H1 (cell line): Measurements from ENCODE around the gene SCCPDH. TPM values are rescaled to one million over a fixed set of nuclear protein-coding genes. Genes with fewer than 3 reads are reported as not detected.

Experiments
- CTCF ChIA-PET: fragments of 300-600 bp; sonication (Branson Sonifier 250); formaldehyde crosslinking; loops from one replicate; lab custom pipeline; 2021; ENCODE audit not compliant: partially characterized antibody; lab: Charles Lee
- POLR2A ChIA-PET: fragments of 300-600 bp; sonication (Branson Sonifier 250); formaldehyde crosslinking; loops from one replicate; lab custom pipeline; 2021; ENCODE audit warnings: inconsistent platforms; ENCODE audit not compliant: partially characterized antibody; lab: Charles Lee
- DNase-seq, 2 experiments: peaks; one replicate each; pipeline versions ENCODE4 v3.0.0 to v3.0.0-alpha.2; 2010 to 2022; ENCODE audit warnings: low spot score in 2 of 2, low read depth in 1 of 2, mixed read lengths in 1 of 2
- FAIRE-seq: peaks from 2 replicates; lab custom pipeline; 2011; peaks lifted over from hg19 to GRCh38; lab: Jason Lieb, UNC
- H2AFZ ChIP-seq: 2 replicates; pipeline ENCODE4 v1.8.1; 2012; ENCODE audit warnings: low read length, inconsistent platforms
- H2AK5ac ChIP-seq: 2 replicates; pipeline ENCODE4 v1.6.1; 2013; ENCODE audit warnings: low read depth, low read length
- H2BK120ac ChIP-seq: replicated peaks from 2 replicates; pipeline ENCODE3; 2013; ENCODE audit warnings: low read depth, low read length, inconsistent platforms
- H2BK12ac ChIP-seq: 2 replicates; pipeline ENCODE4 v1.6.1; 2013; ENCODE audit warnings: low read depth, low read length
- H2BK15ac ChIP-seq: 2 replicates; pipeline ENCODE4 v1.6.1; 2013; ENCODE audit warnings: low read length
- H2BK20ac ChIP-seq: 2 replicates; pipeline ENCODE4 v1.6.1; 2013; ENCODE audit warnings: low read length
- H2BK5ac ChIP-seq: 2 replicates; pipeline ENCODE4 v1.6.1; 2013; ENCODE audit warnings: low read depth, low read length
- H3K14ac ChIP-seq: 2 replicates; pipeline ENCODE4 v1.6.1; 2013; ENCODE audit warnings: inconsistent platforms; ENCODE audit not compliant: insufficient read length
- H3K18ac ChIP-seq: 2 replicates; pipeline ENCODE4 v1.6.1; 2013; ENCODE audit warnings: low read length; ENCODE audit errors: extremely low read depth
- H3K23ac ChIP-seq: 2 replicates; pipeline ENCODE4 v1.6.1; 2013; ENCODE audit warnings: inconsistent platforms; ENCODE audit not compliant: insufficient read length
- H3K23me2 ChIP-seq: 2 replicates; pipeline ENCODE4 v1.6.1; 2013; ENCODE audit warnings: low read depth, low read length
- H3K27ac ChIP-seq: 2 replicates; pipeline ENCODE4 v1.6.1; 2011; ENCODE audit warnings: low read depth, low read length, inconsistent platforms
- H3K27me3 ChIP-seq, 4 experiments: replicated peaks in 1 of 4; 1 replicate in 1 of 4; 2 replicates in 3 of 4; pipeline versions ENCODE4 v1.6.1 to v1.8.1; 2011 to 2013; ENCODE audit warnings: low read length in 3 of 4, mild to moderate bottlenecking in 3 of 4, inconsistent platforms in 2 of 4, mixed read lengths in 2 of 4, moderate library complexity in 1 of 4; ENCODE audit not compliant: control insufficient read depth in 3 of 4, insufficient read depth in 3 of 4; ENCODE audit errors: extremely low read depth in 1 of 4
- H3K36me3 ChIP-seq, 4 experiments: 2 replicates each; pipeline versions ENCODE4 v1.6.1 to v1.8.1; 2011 to 2013; ENCODE audit warnings: mild to moderate bottlenecking in 4 of 4, low read length in 3 of 4, moderate library complexity in 2 of 4, control low read depth in 1 of 4, inconsistent platforms in 1 of 4; ENCODE audit not compliant: insufficient read depth in 4 of 4, control insufficient read depth in 2 of 4
- H3K4ac ChIP-seq: replicated peaks from 2 replicates; pipeline ENCODE3; 2013; ENCODE audit warnings: low read length, low read depth, mixed read lengths, inconsistent platforms; ENCODE audit not compliant: insufficient read length
- H3K4me1 ChIP-seq, 4 experiments: replicated peaks in 1 of 4; 1 replicate in 1 of 4; 2 replicates in 3 of 4; pipeline versions ENCODE4 v1.6.1 to v1.8.1; 2011 to 2013; ENCODE audit warnings: low read length in 3 of 4, inconsistent platforms in 2 of 4, mixed read lengths in 1 of 4; ENCODE audit not compliant: insufficient read depth in 4 of 4, control insufficient read depth in 3 of 4
- H3K4me2 ChIP-seq, 2 experiments: 2 replicates each; pipeline versions ENCODE4 v1.6.1 to v1.8.1; 2011 to 2013; ENCODE audit warnings: low read depth in 2 of 2, low read length in 2 of 2, control low read depth in 1 of 2, inconsistent platforms in 1 of 2, mild to moderate bottlenecking in 1 of 2; ENCODE audit not compliant: insufficient read depth in 1 of 2
- H3K4me3 ChIP-seq, 4 experiments: fragments of 200-600, 300-600 bp in 1 of 4; sonication (generic), shearing (Covaris generic), sonication (Bioruptor Twin) in 1 of 4; 2 replicates each; pipeline versions ENCODE4 v1.5.1 to v1.8.1; 2011 to 2016; ENCODE audit warnings: low read length in 4 of 4, low read depth in 3 of 4, control low read depth in 2 of 4, inconsistent platforms in 2 of 4, mild to moderate bottlenecking in 2 of 4, mixed read lengths in 1 of 4, moderate library complexity in 1 of 4; ENCODE audit not compliant: insufficient read depth in 2 of 4; ENCODE audit errors: extremely low read depth in 1 of 4
- H3K56ac ChIP-seq: replicated peaks from 2 replicates; pipeline ENCODE3; 2013; ENCODE audit warnings: low read depth, mild to moderate bottlenecking, mixed read lengths, low read length, inconsistent platforms; ENCODE audit not compliant: insufficient read length
- H3K79me1 ChIP-seq: 2 replicates; pipeline ENCODE4 v1.6.1; 2013; ENCODE audit warnings: low read depth, low read length, control low read depth
- H3K79me2 ChIP-seq, 2 experiments: 2 replicates each; pipeline versions ENCODE4 v1.6.1 to v1.8.1; 2012 to 2013; ENCODE audit warnings: low read length in 2 of 2, mild to moderate bottlenecking in 2 of 2, inconsistent platforms in 1 of 2; ENCODE audit not compliant: insufficient read depth in 2 of 2, control insufficient read depth in 1 of 2
- H3K9ac ChIP-seq, 4 experiments: replicated peaks in 1 of 4; 1 replicate in 1 of 4; 2 replicates in 3 of 4; pipeline versions ENCODE4 v1.6.1 to v1.8.1; 2011 to 2013; ENCODE audit warnings: low read depth in 3 of 4, low read length in 3 of 4, control low read depth in 2 of 4, mild to moderate bottlenecking in 2 of 4, moderate library complexity in 2 of 4, inconsistent platforms in 1 of 4; ENCODE audit errors: extremely low read depth in 1 of 4
- H3K9me3 ChIP-seq, 2 experiments: 2 replicates each; pipeline versions ENCODE4 v1.6.1 to v1.8.1; 2012 to 2013; ENCODE audit warnings: mild to moderate bottlenecking in 2 of 2, moderate library complexity in 2 of 2, control low read depth in 1 of 2, inconsistent platforms in 1 of 2, low read depth in 1 of 2, low read length in 1 of 2, mixed read lengths in 1 of 2; ENCODE audit not compliant: insufficient read depth in 2 of 2
- H4K20me1 ChIP-seq, 2 experiments: replicated peaks in 1 of 2; 2 replicates each; pipeline versions ENCODE3 to v1.8.1; 2011 to 2013; ENCODE audit warnings: inconsistent platforms in 2 of 2, low read length in 2 of 2, mild to moderate bottlenecking in 1 of 2; ENCODE audit not compliant: insufficient read depth in 2 of 2, control insufficient read depth in 1 of 2
- H4K5ac ChIP-seq: 2 replicates; pipeline ENCODE4 v1.6.1; 2013; ENCODE audit warnings: low read length, low read depth, mixed read lengths, inconsistent platforms; ENCODE audit not compliant: insufficient read length
- H4K8ac ChIP-seq: 2 replicates; pipeline ENCODE4 v1.8.0; 2013; ENCODE audit warnings: mild to moderate bottlenecking, moderate library complexity, low read length, inconsistent platforms; ENCODE audit not compliant: insufficient read depth; ENCODE audit errors: extremely low read depth
- H4K91ac ChIP-seq: replicated peaks from 2 replicates; pipeline ENCODE3; 2013; ENCODE audit warnings: low read length, mixed read lengths, inconsistent platforms; ENCODE audit not compliant: insufficient read length
- ATF3 ChIP-seq: IDR thresholded peaks from 2 replicates; pipeline ENCODE4 v1.6.1; 2011; ENCODE audit warnings: low read depth, mild to moderate bottlenecking, low read length; ENCODE audit not compliant: insufficient read depth
- BCL11A ChIP-seq, 2 experiments: IDR thresholded peaks; one replicate each; pipeline ENCODE4 v1.6.1; 2011; ENCODE audit warnings: low read depth in 2 of 2, low read length in 2 of 2, mild to moderate bottlenecking in 2 of 2
- CEBPB ChIP-seq: IDR thresholded peaks from 2 replicates; pipeline ENCODE4 v1.6.1; 2012; ENCODE audit warnings: low read depth, low read length
- CTBP2 ChIP-seq: IDR thresholded peaks from 2 replicates; pipeline ENCODE4 v1.7.0; 2011; ENCODE audit warnings: borderline replicate concordance, mild to moderate bottlenecking, moderate library complexity, mixed read lengths, low read length; ENCODE audit not compliant: insufficient read depth, insufficient read length
- HDAC2 ChIP-seq, 2 experiments: fragments of 300-600 bp in 1 of 2; sonication (generic) in 1 of 2; IDR thresholded peaks; 2 replicates each; pipeline ENCODE4 v1.6.1; 2011 to 2012; ENCODE audit warnings: low read depth in 2 of 2, low read length in 2 of 2, mild to moderate bottlenecking in 2 of 2, moderate library complexity in 2 of 2, borderline replicate concordance in 1 of 2, inconsistent platforms in 1 of 2
- PHF8 ChIP-seq: fragments of 200-600 bp; sonication (generic); conservative IDR thresholded peaks from 2 replicates; pipeline ENCODE4 v1.7.1; 2012; ENCODE audit warnings: low read depth, mild to moderate bottlenecking, inconsistent platforms, low read length, moderate library complexity
- POU5F1 ChIP-seq: IDR thresholded peaks from 2 replicates; pipeline ENCODE4 v1.6.1; 2011; ENCODE audit warnings: low read depth, mild to moderate bottlenecking, low read length, moderate library complexity
- SIRT6 ChIP-seq: IDR thresholded peaks from one replicate; pipeline ENCODE4 v1.7.1; 2012; ENCODE audit warnings: low read length, inconsistent platforms
- SIX5 ChIP-seq: IDR thresholded peaks from 2 replicates; pipeline ENCODE4 v1.6.1; 2011; ENCODE audit warnings: mild to moderate bottlenecking, low read depth, low read length
- SP2 ChIP-seq: IDR thresholded peaks from 2 replicates; pipeline ENCODE4 v1.6.1; 2012; ENCODE audit warnings: mild to moderate bottlenecking, low read length, inconsistent platforms
- YY1 ChIP-seq: IDR thresholded peaks from 2 replicates; pipeline ENCODE4 v1.6.1; 2011; ENCODE audit warnings: low read depth, mild to moderate bottlenecking, low read length
- WGBS, 2 experiments: shearing (Covaris generic) in 1 of 2; methylation state at CpG; one replicate each; pipeline versions ENCODE4 v1.1.6 to v1.1.7; 2013 to 2015; ENCODE audit warnings: low lambda C conversion rate in 2 of 2, mixed read lengths in 2 of 2, inconsistent platforms in 1 of 2, low coverage in 1 of 2, missing lambda C conversion rate in 1 of 2; ENCODE audit not compliant: insufficient replicate concordance in 2 of 2, insufficient coverage in 1 of 2, insufficient read length in 1 of 2; ENCODE audit errors: extremely low coverage in 1 of 2, missing lambda C conversion rate in 1 of 2; 5-methylcytosine and 5-hydroxymethylcytosine counted together
- polyA plus RNA-seq, 7 experiments: library from polyadenylated mRNA; depleted of rRNA in 3 of 7; stranded (reverse) in 5 of 7; unstranded in 2 of 7; fragments of >200 nt in 5 of 7; fragments of 200-250 nt in 2 of 7; gene quantifications; 1 replicate in 5 of 7; 2 replicates in 1 of 7; 4 replicates in 1 of 7; pipeline versions ENCODE4 v1.2.1 to v1.2.3, GENCODE V29; 2011 to 2013; ENCODE audit warnings: missing spikeins in 2 of 7, mixed read lengths in 2 of 7
- total RNA-seq: library from RNA; stranded (reverse); fragmentation: NEBNext Ultra II Directional; extraction: Animal tissue kit (Norgen Biotek cat#: 25700); gene quantifications from 2 replicates; pipeline ENCODE4 v1.2.1, GENCODE V29; 2021

SCCPDH gene
- total and polyA plus RNA-seq, 2 of the 8 experiments (the other 6 are each of a cell fraction or from before 2014, with no cell fraction given), result 9.5 to 17.0 TPM

- H4K5ac ChIP-seq, result peak overlapping the region; percentile 17
- H3K4ac ChIP-seq, result no peak overlapping the region
- peak overlapping the region; percentile 65 for H4K91ac ChIP-seq
- no peaks in the 10 kb centered on the region for H3K9me3 ChIP-seq
- H3K4me1 ChIP-seq, result peaks cover 0 to 16% (median 9%) of the 10 kb centered on the region in 4 experiments; a peak in 6 of 7 replicates
- no peak overlapping the region for H3K56ac ChIP-seq
- H3K27me3 ChIP-seq, result no peaks in the 10 kb centered on the region; a peak in 1 of 7 replicates
- CTCF ChIA-PET, result interaction anchor here (0.6 to 1.5 kb wide), 2 partner anchors 34 to 916 kb away, joined by 3 read pairs; no protein-coding TSS in a partner anchor
- no peak overlapping the region for H3K23ac ChIP-seq
- H3K23me2 ChIP-seq, result no peaks in the 10 kb centered on the region
- DNase-seq (no peak), FAIRE-seq (no peak)
- H3K18ac ChIP-seq, result no peak overlapping the region; the same call in 1 of the 2 replicates
- H4K20me1 ChIP-seq, result no peaks in the 10 kb centered on the region
- no peak overlapping the region for H2AK5ac ChIP-seq
- H2BK15ac ChIP-seq, result peak overlapping the region; percentile 81; the same call in 1 of the 2 replicates
- H3K14ac ChIP-seq, result no peak overlapping the region
- no peaks in the 10 kb centered on the region for H3K79me1 ChIP-seq
- no peak overlapping the region for H3K4me3 ChIP-seq
- H4K8ac ChIP-seq, result peak overlapping the region; percentile 89; the same call in 1 of the 2 replicates
- H3K9ac ChIP-seq, result no peak overlapping the region
- H3K27ac ChIP-seq, result no peak overlapping the region
- H3K79me2 ChIP-seq, result no peaks in the 10 kb centered on the region
- POLR2A ChIA-PET, result interaction anchor here (1.1 to 2.0 kb wide), 2 partner anchors 8 to 11 kb away, joined by 5 to 7 read pairs; no protein-coding TSS in a partner anchor
- H2AFZ ChIP-seq, result no peak overlapping the region
- peak overlapping the region; percentile 64 for H2BK120ac ChIP-seq
- peak overlapping the region; percentile 35; the same call in 1 of the 2 replicates for H2BK5ac ChIP-seq
- no peaks in the 10 kb centered on the region for H3K36me3 ChIP-seq
- 93% methylated on average over 11 of the region's 12 CpGs; no CpG with 5 or more reads in 1 of the 2 experiments for WGBS, 2 experiments
- H2BK12ac ChIP-seq, result peak overlapping the region; percentile 60; the same call in 1 of the 2 replicates
- no peak overlapping the region for H2BK20ac ChIP-seq
- H3K4me2 ChIP-seq, result 0 out of 4 replicates have a peak overlapping the region, but pooled peaks of 1 of the 2 experiments have one; percentile 61
- TF ChIP-seq SP2 (no peak), SIX5 (no peak), YY1 (no peak), PHF8 (no peak), HDAC2 (IDR thresholded peaks at IDR 0.05; ENCODE audit: borderline replicate concordance in 1 of 2, low read depth in 2 of 2, low read length in 2 of 2) (no peak), ATF3 (no peak), POU5F1 (no peak), CEBPB (no peak), CTBP2 (no peak), BCL11A (IDR thresholded peaks at IDR 0.05; ENCODE audit: low read depth in 2 of 2, low read length in 2 of 2) (no peak), SIRT6 (no peak)
Measured at GRCh38 chr1:246787781-246788513, 63.7 kb downstream of the SCCPDH start.
